Epithelial cell of proximal tubule (primary cell): ENCODE data around the gene PIGN. TPM values are rescaled to one million over a fixed set of nuclear protein-coding genes. Genes with fewer than 3 reads are reported as not detected.

Experiments used
- DNase-seq: peaks from one replicate; pipeline ENCODE4 v3.0.0-alpha.2; 2011; ENCODE audit warnings: low read depth
- H3K4me3 ChIP-seq: 2 replicates; pipeline ENCODE4 v1.5.1; 2011; ENCODE audit warnings: low read depth, mild to moderate bottlenecking, low read length
- total RNA-seq: library from RNA; depleted of rRNA; stranded (reverse); fragments of >200 nt; gene quantifications from 2 replicates; pipeline ENCODE4 v1.2.3, GENCODE V29; 2015
- TF ChIP-seq, protein P1 (sequence below): conservative IDR thresholded peaks from 2 replicates; pipeline ENCODE4 v1.5.1; 2012; ENCODE audit warnings: low read depth, mild to moderate bottlenecking, low read length

The PIGN gene
- total RNA-seq, 1 donor from 2014 or later = 21.4 TPM

GRCh38 chr18:62119884-62120283 is 67.0 kb downstream of the PIGN start:
- no peak for DNase-seq
- H3K4me3 ChIP-seq = no peak overlapping the region
- TF ChIP-seq, protein P1, sequence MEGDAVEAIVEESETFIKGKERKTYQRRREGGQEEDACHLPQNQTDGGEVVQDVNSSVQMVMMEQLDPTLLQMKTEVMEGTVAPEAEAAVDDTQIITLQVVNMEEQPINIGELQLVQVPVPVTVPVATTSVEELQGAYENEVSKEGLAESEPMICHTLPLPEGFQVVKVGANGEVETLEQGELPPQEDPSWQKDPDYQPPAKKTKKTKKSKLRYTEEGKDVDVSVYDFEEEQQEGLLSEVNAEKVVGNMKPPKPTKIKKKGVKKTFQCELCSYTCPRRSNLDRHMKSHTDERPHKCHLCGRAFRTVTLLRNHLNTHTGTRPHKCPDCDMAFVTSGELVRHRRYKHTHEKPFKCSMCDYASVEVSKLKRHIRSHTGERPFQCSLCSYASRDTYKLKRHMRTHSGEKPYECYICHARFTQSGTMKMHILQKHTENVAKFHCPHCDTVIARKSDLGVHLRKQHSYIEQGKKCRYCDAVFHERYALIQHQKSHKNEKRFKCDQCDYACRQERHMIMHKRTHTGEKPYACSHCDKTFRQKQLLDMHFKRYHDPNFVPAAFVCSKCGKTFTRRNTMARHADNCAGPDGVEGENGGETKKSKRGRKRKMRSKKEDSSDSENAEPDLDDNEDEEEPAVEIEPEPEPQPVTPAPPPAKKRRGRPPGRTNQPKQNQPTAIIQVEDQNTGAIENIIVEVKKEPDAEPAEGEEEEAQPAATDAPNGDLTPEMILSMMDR = no peak

DNA sequence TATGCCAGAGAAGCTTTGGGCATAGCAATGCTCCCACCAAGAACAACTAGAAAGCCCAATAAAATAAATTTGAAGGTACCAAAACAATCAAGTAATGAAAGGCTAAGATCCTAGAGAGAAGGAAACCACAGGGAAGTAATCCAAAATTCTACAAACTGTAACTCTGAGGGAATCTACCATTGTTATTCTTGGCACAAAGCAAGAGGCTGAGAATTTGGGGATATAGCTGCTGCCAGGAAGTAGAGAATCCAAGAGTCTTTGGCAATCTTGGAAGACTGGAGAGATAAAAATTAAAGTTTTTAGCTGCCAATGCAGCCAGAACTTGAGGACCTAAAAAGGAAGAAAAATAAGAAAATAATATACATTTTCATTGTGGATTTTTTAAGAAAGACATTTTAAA is 68.5 kb downstream of the PIGN start:
- no peak overlapping the region for H3K4me3 ChIP-seq
- TF ChIP-seq, protein P1 = no peak
- no peak for DNase-seq

- H3K4me3 ChIP-seq = no peak overlapping the region
- TF ChIP-seq, protein P1 = no peak
- no peak for DNase-seq
These were observed 77.2 kb downstream of the PIGN start for GRCh38 chr18:62109676-62110075.

DNA sequence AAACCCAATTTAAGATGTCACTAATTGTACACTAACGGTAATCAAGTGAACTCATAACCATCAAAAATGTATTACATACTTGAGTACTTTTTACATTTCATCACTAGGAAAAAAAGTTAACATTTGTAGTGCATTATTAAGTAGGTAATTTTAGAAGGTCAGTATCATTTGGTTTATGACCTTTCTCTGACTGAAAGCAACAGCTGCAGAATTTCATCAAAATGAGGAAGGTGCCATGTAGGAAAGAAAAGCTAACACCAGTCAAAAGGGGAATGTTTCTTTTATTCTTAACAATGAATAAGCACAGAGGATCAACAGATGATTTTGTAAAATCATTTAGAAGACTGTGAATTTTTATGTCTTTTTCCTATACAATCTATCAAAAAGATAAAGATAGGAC is 79.0 kb downstream of the PIGN start:
- TF ChIP-seq, protein P1 = no peak
- no peak for DNase-seq
- H3K4me3 ChIP-seq = no peak overlapping the region

- TF ChIP-seq, protein P1 = no peak
- no peak overlapping the region for H3K4me3 ChIP-seq
- DNase-seq = no peak
These were observed 80.6 kb downstream of the PIGN start for GRCh38 chr18:62106271-62106670.

DNA sequence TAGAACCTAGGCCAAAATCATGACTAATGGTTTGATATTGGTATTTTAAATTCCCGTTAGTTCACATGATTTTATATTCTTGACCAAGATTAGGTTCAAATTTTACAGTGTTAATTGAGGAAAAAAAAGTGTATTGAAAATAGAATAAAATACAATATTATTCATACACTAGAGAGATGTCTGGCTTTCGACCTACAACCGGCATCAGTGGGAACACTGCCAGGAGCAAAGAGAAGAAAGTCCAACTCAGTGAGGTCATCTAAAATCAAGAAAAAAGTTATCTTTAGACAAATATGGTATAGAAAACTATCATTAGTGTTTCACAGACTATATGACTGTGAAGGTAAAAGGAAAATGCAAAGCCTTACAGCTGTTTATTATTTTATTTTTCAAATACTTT is 81.5 kb downstream of the PIGN start:
- no peak for DNase-seq
- TF ChIP-seq, protein P1 = no peak
- no peak overlapping the region for H3K4me3 ChIP-seq

DNA sequence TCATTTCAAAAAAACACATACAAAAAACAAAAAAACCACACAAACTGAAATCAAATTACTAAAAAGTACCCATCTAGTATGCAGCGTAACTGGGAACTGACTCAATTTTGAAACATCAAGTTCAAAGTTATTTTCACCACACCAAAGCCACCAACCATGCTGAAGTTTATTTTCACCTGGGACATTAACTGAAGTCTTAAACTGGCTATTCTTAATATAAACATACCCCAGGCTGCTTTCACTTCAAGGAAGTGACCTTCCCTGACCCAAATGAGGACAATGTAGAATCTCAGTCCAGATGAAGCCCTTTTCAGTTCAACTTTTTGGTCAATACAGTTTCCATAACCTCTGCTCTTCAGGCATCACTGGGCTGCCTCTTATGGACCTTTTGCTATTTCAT is 84.6 kb downstream of the PIGN start:
- no peak for DNase-seq
- no peak overlapping the region for H3K4me3 ChIP-seq
- TF ChIP-seq, protein P1 = no peak
